GM21423 (cell line): ENCODE results near the gene SGCB.
A peak's percentile ranks its signal among the peaks of the same experiment; 100 is the strongest.
"Not testable (repeated sequence)": the region's sequence is repeated elsewhere in the genome, so short reads cannot be mapped to it uniquely, and the experiment has no call there.

Source experiments
- ATAC-seq: cut with Tn5 transposase; IDR thresholded peaks from one replicate; pipeline ENCODE4 v1.9.1; 2021; ENCODE audit warnings: mild to moderate bottlenecking, moderate library complexity; ENCODE audit not compliant: unreplicated experiment

SGCB gene

GRCh38 chr4:52038103-52038912 lies at the start of gene SGCB:
Gene SGCB (minus strand): TSS chr4:52038299. CDS start chr4:52038259, 40 bp downstream.
- ATAC-seq = peak; percentile 95

GRCh38 chr4:52086425-52086824 lies 48.3 kb upstream of the SGCB start:
- not testable (repeated sequence) for ATAC-seq

- no peak for ATAC-seq
These were observed 43.1 kb upstream of the SGCB start for GRCh38 chr4:52081216-52081615.

- ATAC-seq = no peak
These were observed 41.6 kb upstream of the SGCB start for GRCh38 chr4:52079659-52080058.

- no peak for ATAC-seq
These were observed 38.6 kb upstream of the SGCB start for GRCh38 chr4:52076731-52077130.

- no peak for ATAC-seq
These were observed 33.9 kb upstream of the SGCB start for GRCh38 chr4:52071791-52072546.

- ATAC-seq = no peak
These were observed 31.5 kb upstream of the SGCB start for GRCh38 chr4:52069571-52069970.

- ATAC-seq = no peak
These were observed 21.3 kb upstream of the SGCB start for GRCh38 chr4:52059372-52059771.

- no peak for ATAC-seq
These were observed 20.2 kb upstream of the SGCB start for GRCh38 chr4:52058275-52058674.

GRCh38 chr4:52057196-52057595 lies 19.1 kb upstream of the SGCB start:
- ATAC-seq = no peak

- ATAC-seq = no peak
These were observed 16.2 kb upstream of the SGCB start for GRCh38 chr4:52054254-52054653.

GRCh38 chr4:52052475-52052780 lies 14.3 kb upstream of the SGCB start:
- peak; percentile 41 for ATAC-seq

- ATAC-seq = peak; percentile 59
These were observed 13.7 kb upstream of the SGCB start for GRCh38 chr4:52051615-52052474.

- peak; percentile 46 for ATAC-seq
These were observed 13.1 kb upstream of the SGCB start, which contains the start of gene SPATA18 for GRCh38 chr4:52051213-52051614. Gene SPATA18 (plus strand): TSS chr4:52051304. CDS start chr4:52051705, 401 bp downstream.

- ATAC-seq = no peak
These were observed 11.2 kb upstream of the SGCB start for GRCh38 chr4:52049266-52049665.

- ATAC-seq = no peak
These were observed 6.9 kb upstream of the SGCB start for GRCh38 chr4:52045028-52045427.

GRCh38 chr4:52037689-52038102 lies 403 bp downstream of the SGCB start:
- ATAC-seq = peak; percentile 49

GRCh38 chr4:52036886-52037530 lies 1.1 kb downstream of the SGCB start:
- no peak for ATAC-seq

- ATAC-seq = no peak
These were observed 2.9 kb downstream of the SGCB start for GRCh38 chr4:52035190-52035589.

GRCh38 chr4:52032005-52032404 lies 6.1 kb downstream of the SGCB start:
- no peak for ATAC-seq

- no peak for ATAC-seq
These were observed 9.1 kb downstream of the SGCB start for GRCh38 chr4:52028970-52029369.
